ENCODE data around the gene SCEL.

SCEL gene

DNA sequence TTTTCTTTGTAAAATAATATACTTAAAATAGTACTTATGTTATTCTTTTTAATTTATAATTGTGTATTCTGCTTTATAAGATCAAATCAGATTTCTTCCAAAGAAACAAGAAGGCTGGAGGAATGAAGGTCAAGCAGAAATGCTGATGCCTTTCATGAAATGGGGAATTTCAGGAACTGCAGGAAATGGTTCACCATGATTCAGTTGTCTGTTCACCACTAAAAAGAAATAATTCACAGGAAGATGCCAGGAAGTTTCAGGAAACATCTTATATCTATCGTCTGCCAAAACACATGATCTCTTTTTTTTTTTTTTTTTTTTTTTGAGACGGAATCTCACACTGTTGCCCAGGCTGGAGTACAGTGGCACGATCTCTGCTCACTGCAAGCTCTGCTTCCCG, 15.7 kb upstream of the SCEL start:
- no peak for DNase-seq (ENCODE audit: insufficient read length, low spot score)
- TF ChIP-seq TAF1 (IDR thresholded peaks at IDR 0.05; ENCODE audit: low read depth, low read length) (no peak), PAX5 (IDR thresholded peaks at IDR 0.05; ENCODE audit: insufficient read depth, low read length, severe bottlenecking) (no peak), SPI1 (IDR thresholded peaks at IDR 0.05; ENCODE audit: low read depth, low read length) (no peak), POU2F2 (IDR thresholded peaks at IDR 0.05; ENCODE audit: low read depth, low read length) (no peak), POLR2AphosphoS5 (IDR thresholded peaks at IDR 0.05; ENCODE audit: low read depth, low read length) (no peak), POLR2A (IDR thresholded peaks at IDR 0.05; ENCODE audit: low read depth, low read length) (no peak)
- FAIRE-seq: no peak

DNA sequence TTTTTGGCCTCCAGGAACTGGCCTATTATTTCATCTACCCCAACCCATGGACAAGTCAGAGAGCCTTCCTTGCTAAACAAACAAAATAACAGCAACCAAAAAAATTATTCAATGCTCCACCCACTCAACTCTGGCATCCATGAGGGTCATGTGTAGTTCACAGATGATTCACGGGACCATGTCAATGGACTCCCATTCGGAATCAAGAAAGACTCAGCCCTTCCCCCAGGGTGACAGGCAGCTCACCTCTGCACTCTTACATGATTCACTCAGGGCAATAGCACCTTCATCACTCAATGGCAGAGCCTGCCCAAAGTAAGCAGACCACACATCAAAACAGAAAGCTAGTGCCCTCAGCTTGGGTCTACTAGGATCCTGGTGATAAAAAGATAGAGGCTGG, 14.3 kb upstream of the SCEL start:
- no peak for DNase-seq (ENCODE audit: insufficient read length, low spot score)
- no peak for TF ChIP-seq POLR2A (IDR thresholded peaks at IDR 0.05; ENCODE audit: low read depth, low read length)
- TF ChIP-seq POLR2AphosphoS5 (IDR thresholded peaks at IDR 0.05; ENCODE audit: low read depth, low read length): no peak
- FAIRE-seq: no peak

DNA sequence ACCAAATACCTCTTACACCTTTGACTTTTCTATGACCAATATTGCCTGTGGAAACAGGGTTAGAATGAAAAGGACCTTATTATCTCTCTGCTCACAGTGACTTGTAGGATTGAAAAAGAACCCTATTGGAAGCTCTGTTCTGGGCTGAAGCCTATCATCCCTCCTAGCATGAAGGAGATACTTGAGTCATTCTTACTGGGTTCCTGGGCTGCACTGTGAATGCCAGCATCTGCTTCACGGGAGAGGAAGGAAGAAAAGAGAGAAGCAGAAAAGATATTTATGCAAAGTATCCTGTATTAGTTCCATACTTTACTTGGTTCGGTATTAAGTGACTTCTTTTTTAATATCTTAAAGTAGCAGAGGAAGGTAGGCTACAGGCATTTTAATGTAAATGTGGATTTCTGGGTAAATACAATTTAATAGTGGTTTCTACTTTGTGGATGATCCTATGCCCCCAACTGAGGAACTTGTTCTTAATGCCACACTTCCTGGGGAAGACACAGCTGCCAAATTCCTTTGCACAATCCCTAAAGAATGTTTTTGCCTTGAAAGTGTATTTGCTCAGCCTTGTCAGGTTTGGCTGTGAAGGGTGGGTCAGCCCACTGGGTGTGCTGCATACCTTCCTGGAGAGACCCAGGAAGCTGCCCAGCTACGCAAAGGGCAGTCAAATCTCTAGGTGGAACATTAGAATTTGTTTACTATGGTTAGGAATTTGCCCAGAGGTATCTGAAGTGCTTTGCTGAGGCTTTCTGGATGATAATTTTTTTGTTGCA, 13.7 kb upstream of the SCEL start:
- TF ChIP-seq PAX5 (IDR thresholded peaks at IDR 0.05; ENCODE audit: insufficient read depth, low read length, severe bottlenecking) (no peak), POLR2A (IDR thresholded peaks at IDR 0.05; ENCODE audit: low read depth, low read length) (no peak), POLR2AphosphoS5 (IDR thresholded peaks at IDR 0.05; ENCODE audit: low read depth, low read length) (no peak), TAF1 (IDR thresholded peaks at IDR 0.05; ENCODE audit: low read depth, low read length) (no peak), POU2F2 (IDR thresholded peaks at IDR 0.05; ENCODE audit: low read depth, low read length) (no peak), SPI1 (IDR thresholded peaks at IDR 0.05; ENCODE audit: low read depth, low read length) (no peak)
- DNase-seq (ENCODE audit: insufficient read length, low spot score) (no peak), FAIRE-seq (no peak)

DNA sequence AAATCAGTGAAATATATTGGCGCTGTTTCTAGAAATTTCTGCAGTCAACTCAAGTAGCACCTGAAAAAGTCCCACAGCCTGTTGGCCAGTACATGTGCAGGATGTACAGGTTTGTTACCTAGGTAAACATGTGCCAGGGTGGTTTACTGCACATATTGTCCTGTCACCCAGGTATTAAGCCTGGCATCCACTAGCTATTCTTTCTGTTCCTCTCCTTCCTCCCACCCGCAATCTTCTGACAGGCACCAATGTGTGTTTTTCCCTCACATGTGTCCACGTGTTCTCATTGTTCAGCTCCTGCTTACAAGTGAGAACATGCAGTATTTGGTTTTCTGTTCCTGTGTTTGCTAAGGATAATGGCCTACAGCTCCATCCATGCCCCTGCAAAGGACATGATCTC, 13.1 kb upstream of the SCEL start:
- FAIRE-seq: no peak
- no peak for DNase-seq (ENCODE audit: insufficient read length, low spot score)
- no peak for TF ChIP-seq POLR2AphosphoS5 (IDR thresholded peaks at IDR 0.05; ENCODE audit: low read depth, low read length)
- no peak for TF ChIP-seq SPI1 (IDR thresholded peaks at IDR 0.05; ENCODE audit: low read depth, low read length)
- no peak for TF ChIP-seq POU2F2 (IDR thresholded peaks at IDR 0.05; ENCODE audit: low read depth, low read length)
- no peak for TF ChIP-seq POLR2A (IDR thresholded peaks at IDR 0.05; ENCODE audit: low read depth, low read length)
- no peak for TF ChIP-seq PAX5 (IDR thresholded peaks at IDR 0.05; ENCODE audit: insufficient read depth, low read length, severe bottlenecking)
- TF ChIP-seq TAF1 (IDR thresholded peaks at IDR 0.05; ENCODE audit: low read depth, low read length): no peak

DNA sequence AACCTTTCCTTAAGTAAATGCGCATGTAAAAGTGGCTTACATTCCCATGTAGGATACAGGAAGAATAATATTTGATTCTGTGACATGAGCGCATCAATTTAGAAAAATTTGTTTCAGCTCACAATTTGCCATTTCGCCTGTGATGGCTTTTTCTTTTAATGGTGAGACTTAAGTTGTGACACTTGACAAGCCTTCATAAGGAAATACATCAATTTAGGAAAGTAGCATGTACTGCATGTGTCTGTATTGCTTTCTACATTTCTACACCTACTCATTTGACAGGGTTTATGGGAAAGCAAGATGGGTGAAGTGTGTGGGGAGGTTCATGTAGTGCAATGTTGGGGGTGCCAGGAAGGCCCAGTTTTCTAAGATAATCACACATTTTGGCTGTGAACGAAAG, 12.1 kb upstream of the SCEL start:
- no peak for FAIRE-seq
- no peak for TF ChIP-seq SPI1 (IDR thresholded peaks at IDR 0.05; ENCODE audit: low read depth, low read length)
- no peak for TF ChIP-seq POLR2A (IDR thresholded peaks at IDR 0.05; ENCODE audit: low read depth, low read length)
- no peak for TF ChIP-seq TAF1 (IDR thresholded peaks at IDR 0.05; ENCODE audit: low read depth, low read length)
- no peak for TF ChIP-seq POLR2AphosphoS5 (IDR thresholded peaks at IDR 0.05; ENCODE audit: low read depth, low read length)
- no peak for TF ChIP-seq POU2F2 (IDR thresholded peaks at IDR 0.05; ENCODE audit: low read depth, low read length)
- no peak for TF ChIP-seq PAX5 (IDR thresholded peaks at IDR 0.05; ENCODE audit: insufficient read depth, low read length, severe bottlenecking)
- no peak for DNase-seq (ENCODE audit: insufficient read length, low spot score)

DNA sequence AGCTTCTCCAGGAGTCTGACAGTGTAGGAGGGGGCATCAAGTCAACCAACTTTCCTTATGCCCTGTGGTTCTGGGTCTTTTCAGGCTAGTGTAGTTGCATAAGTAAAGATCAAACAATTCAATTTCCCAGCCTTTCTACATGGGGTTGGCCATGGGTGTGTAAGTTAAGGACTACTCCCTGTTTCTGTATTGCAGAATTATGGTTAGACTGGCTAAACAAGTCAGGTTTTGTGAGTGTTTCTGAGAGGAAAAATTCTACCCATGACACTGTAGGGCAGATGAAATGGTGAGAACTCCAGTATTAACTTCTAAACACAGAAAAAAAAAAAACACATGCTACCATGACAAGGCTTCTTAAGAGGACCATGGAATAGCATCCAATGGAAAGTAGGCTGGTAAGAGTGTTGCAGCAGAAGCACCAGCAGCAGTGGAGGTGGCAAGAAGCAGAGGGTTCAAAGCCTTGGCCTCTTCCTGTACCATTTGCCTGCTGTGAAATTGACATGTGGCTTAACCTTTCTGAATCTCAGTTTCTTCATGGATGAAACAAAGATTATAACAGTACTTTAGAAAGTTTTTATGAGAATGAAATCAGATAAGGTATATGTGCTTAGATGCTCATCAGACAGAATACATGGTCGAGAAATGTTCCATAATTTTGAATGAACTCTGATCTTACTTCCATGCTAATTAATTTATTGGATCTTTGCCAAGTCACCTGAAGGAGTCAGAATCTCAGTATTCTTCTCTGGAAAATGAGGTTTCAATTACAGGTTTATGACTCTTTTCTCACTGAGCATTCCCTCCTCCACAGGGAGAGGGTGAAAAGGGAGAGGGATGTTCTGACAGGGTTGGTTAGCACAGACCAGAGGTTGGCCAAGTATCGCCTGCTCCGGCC, 11.4 kb upstream of the SCEL start:
- no peak for FAIRE-seq

DNA sequence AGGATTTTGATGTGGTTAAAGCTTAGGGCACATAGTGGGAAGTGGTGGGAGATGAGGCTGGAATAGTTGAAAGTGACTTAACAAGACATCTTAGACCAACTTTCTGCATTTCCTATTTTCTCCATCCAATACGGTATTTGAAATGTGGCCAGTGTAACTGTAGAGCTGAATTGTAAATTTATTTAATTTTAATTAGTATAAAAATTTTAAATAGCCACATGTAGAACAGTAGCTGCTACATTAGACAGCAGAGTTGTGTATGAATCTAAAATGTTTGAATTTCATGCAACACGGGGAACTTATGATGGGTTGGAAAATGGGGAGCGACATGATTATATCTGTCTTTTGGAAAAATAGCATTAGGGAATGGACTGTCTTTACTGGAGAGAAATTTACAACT, 7.1 kb upstream of the SCEL start:
- FAIRE-seq (no peak), DNase-seq (ENCODE audit: insufficient read length, low spot score) (no peak)
- TF ChIP-seq POLR2A (IDR thresholded peaks at IDR 0.05; ENCODE audit: low read depth, low read length): no peak
- no peak for TF ChIP-seq POU2F2 (IDR thresholded peaks at IDR 0.05; ENCODE audit: low read depth, low read length)
- TF ChIP-seq SPI1 (IDR thresholded peaks at IDR 0.05; ENCODE audit: low read depth, low read length): no peak
- no peak for TF ChIP-seq PAX5 (IDR thresholded peaks at IDR 0.05; ENCODE audit: insufficient read depth, low read length, severe bottlenecking)
- no peak for TF ChIP-seq POLR2AphosphoS5 (IDR thresholded peaks at IDR 0.05; ENCODE audit: low read depth, low read length)
- TF ChIP-seq TAF1 (IDR thresholded peaks at IDR 0.05; ENCODE audit: low read depth, low read length): no peak

More for the DNA sequence above, 11.4 kb upstream of the SCEL start:
- no peak for DNase-seq (ENCODE audit: insufficient read length, low spot score)
- TF ChIP-seq SPI1 (IDR thresholded peaks at IDR 0.05; ENCODE audit: low read depth, low read length): no peak
- no peak for TF ChIP-seq PAX5 (IDR thresholded peaks at IDR 0.05; ENCODE audit: insufficient read depth, low read length, severe bottlenecking)
- TF ChIP-seq TAF1 (IDR thresholded peaks at IDR 0.05; ENCODE audit: low read depth, low read length): no peak
- TF ChIP-seq POLR2A (IDR thresholded peaks at IDR 0.05; ENCODE audit: low read depth, low read length): no peak

DNA sequence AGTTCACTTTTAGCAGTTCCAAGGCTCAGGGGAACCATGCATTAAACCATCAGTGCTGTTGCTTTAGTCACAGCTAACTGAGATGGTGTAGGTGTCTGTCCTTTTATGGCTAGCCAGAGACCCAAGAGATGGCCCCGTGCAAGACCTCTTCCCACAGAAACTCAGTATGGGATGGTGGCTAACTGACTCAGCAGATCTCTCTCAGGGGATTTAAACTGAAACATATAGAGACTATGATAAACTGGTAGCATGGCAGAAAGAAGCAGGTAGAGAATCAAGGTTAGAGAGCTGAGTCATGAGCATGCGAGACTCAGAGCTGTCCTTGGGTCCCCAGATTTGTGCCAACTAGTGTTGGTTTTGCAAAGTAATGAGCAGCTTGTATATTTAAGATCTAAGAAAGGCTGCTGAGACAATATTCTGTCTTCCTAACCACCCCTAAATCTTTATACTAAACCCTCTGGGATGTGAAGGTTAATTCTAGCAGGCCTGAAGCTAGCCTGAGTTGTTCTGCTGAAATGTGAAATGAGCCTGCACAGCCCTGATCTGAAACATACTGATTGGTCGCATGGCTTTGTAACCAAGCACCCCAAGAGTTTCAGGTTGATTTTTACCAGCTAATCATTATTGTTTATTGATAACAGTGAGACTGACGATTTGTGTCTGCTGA, 6.5 kb upstream of the SCEL start:
- TF ChIP-seq SPI1 (IDR thresholded peaks at IDR 0.05; ENCODE audit: low read depth, low read length): no peak
- TF ChIP-seq POLR2AphosphoS5 (IDR thresholded peaks at IDR 0.05; ENCODE audit: low read depth, low read length): no peak
- no peak for TF ChIP-seq POLR2A (IDR thresholded peaks at IDR 0.05; ENCODE audit: low read depth, low read length)
- TF ChIP-seq TAF1 (IDR thresholded peaks at IDR 0.05; ENCODE audit: low read depth, low read length): no peak
- TF ChIP-seq POU2F2 (IDR thresholded peaks at IDR 0.05; ENCODE audit: low read depth, low read length): no peak
- TF ChIP-seq PAX5 (IDR thresholded peaks at IDR 0.05; ENCODE audit: insufficient read depth, low read length, severe bottlenecking): no peak
- peak; percentile 85 for FAIRE-seq
- no peak for DNase-seq (ENCODE audit: insufficient read length, low spot score)

DNA sequence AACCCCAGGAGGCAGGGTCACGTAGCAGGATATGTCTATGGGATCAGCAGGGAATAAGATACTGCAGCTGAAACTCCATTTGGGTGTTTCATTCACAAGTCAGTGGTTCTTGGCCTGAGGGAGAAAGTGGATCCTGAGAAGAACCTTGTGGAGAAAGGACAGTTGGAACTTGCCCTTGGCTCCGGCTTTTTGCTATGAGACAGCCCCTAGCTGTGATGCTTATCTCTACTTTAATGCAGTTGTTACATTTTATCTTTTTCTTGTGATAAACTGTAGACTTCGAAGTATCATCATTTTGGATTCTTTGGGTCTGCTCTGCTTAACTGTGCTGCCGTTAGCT, 6.0 kb upstream of the SCEL start:
- FAIRE-seq: no peak
- TF ChIP-seq POLR2AphosphoS5 (IDR thresholded peaks at IDR 0.05; ENCODE audit: low read depth, low read length) (no peak), TAF1 (IDR thresholded peaks at IDR 0.05; ENCODE audit: low read depth, low read length) (no peak), PAX5 (IDR thresholded peaks at IDR 0.05; ENCODE audit: insufficient read depth, low read length, severe bottlenecking) (no peak), POLR2A (IDR thresholded peaks at IDR 0.05; ENCODE audit: low read depth, low read length) (no peak), SPI1 (IDR thresholded peaks at IDR 0.05; ENCODE audit: low read depth, low read length) (no peak), POU2F2 (IDR thresholded peaks at IDR 0.05; ENCODE audit: low read depth, low read length) (no peak)
- no peak for DNase-seq (ENCODE audit: insufficient read length, low spot score)

Data from GM12891 (cell line).